Endothelial cell (in vitro differentiated cells): Measurements from ENCODE around the gene EXOG. TPM values are rescaled to one million over a fixed set of nuclear protein-coding genes. Genes with fewer than 3 reads are reported as not detected.

Experiments used
- DNase-seq: peaks from one replicate; pipeline ENCODE4 v3.0.0; 2021; ENCODE audit warnings: low spot score
- H3K27ac Mint-ChIP-seq: one replicate; pipeline ENCODE4 v1.8.0; 2021; ENCODE audit warnings: mixed read lengths, inconsistent platforms; ENCODE audit not compliant: unreplicated experiment
- H3K27me3 Mint-ChIP-seq: one replicate; pipeline ENCODE4 v1.8.0; 2021; ENCODE audit warnings: mild to moderate bottlenecking, moderate library complexity, mixed read lengths, inconsistent platforms; ENCODE audit not compliant: unreplicated experiment
- H3K36me3 Mint-ChIP-seq: one replicate; pipeline ENCODE4 v1.8.0; 2021; ENCODE audit warnings: mild to moderate bottlenecking, low read depth, mixed read lengths, inconsistent platforms; ENCODE audit not compliant: unreplicated experiment
- H3K4me1 Mint-ChIP-seq: one replicate; pipeline ENCODE4 v1.8.0; 2021; ENCODE audit warnings: mild to moderate bottlenecking, mixed read lengths, inconsistent platforms; ENCODE audit not compliant: unreplicated experiment
- H3K4me3 Mint-ChIP-seq: one replicate; pipeline ENCODE4 v1.8.0; 2021; ENCODE audit warnings: mild to moderate bottlenecking, mixed read lengths, inconsistent platforms; ENCODE audit not compliant: unreplicated experiment
- H3K9me3 Mint-ChIP-seq: one replicate; pipeline ENCODE4 v1.8.0; 2021; ENCODE audit warnings: mixed read lengths, inconsistent platforms; ENCODE audit not compliant: unreplicated experiment
- CTCF ChIP-seq: fragments of 200-600 bp; sonication (generic); IDR thresholded peaks from one replicate; pipeline ENCODE4 v1.5.0; 2021; ENCODE audit warnings: antibody characterized with exemption; ENCODE audit not compliant: unreplicated experiment
- total RNA-seq: library from RNA; stranded (reverse); fragmentation: NEBNext Ultra II Directional; extraction: Animal tissue kit (Norgen Biotek cat#: 25700); gene quantifications from one replicate; pipeline ENCODE4 v1.2.1, GENCODE V29; 2021; ENCODE audit not compliant: unreplicated experiment

Gene EXOG
- total RNA-seq, 1 donor from 2014 or later, result 18.3 TPM

GRCh38 chr3:38490281-38491030 lies 5.7 kb upstream of the EXOG start:
- Mint-ChIP-seq H3K4me1 (no peaks in the 10 kb centered on the region), H3K27ac (no peak overlapping the region), H3K9me3 (no peaks in the 10 kb centered on the region), H3K4me3 (no peak overlapping the region), H3K27me3 (peaks cover 2% of the 10 kb centered on the region), H3K36me3 (no peaks in the 10 kb centered on the region)
- no peak for TF ChIP-seq CTCF
- DNase-seq, result no peak

- Mint-ChIP-seq H3K9me3 (no peaks in the 10 kb centered on the region), H3K4me3 (no peak overlapping the region), H3K36me3 (no peaks in the 10 kb centered on the region), H3K4me1 (no peaks in the 10 kb centered on the region), H3K27ac (no peak overlapping the region), H3K27me3 (peaks cover 2% of the 10 kb centered on the region)
- no peak for DNase-seq
- TF ChIP-seq CTCF, result no peak
These were observed 4.9 kb upstream of the EXOG start for GRCh38 chr3:38491215-38491614.

DNA sequence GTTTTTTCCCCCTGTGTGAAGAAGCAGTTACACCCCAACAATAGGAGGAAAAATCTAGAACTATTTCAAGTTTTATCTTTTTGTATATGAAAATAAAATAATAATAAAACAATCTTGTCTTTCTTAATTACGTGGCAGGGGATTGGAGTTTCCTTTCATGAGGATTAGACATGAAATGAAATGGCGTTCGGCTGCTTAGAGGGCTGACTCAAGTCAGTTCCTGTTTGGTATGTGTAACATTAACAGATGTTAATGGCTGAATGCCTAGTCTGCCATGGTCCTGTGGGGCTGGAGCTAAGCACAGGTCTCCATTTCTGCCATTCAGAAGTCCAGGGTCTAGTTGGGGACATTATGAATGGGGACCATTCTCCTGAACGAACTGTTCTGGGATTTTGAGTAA lies 3.1 kb upstream of the EXOG start:
- Mint-ChIP-seq H3K9me3 (no peaks in the 10 kb centered on the region), H3K27ac (no peak overlapping the region), H3K27me3 (peaks cover 2% of the 10 kb centered on the region), H3K36me3 (no peaks in the 10 kb centered on the region), H3K4me3 (no peak overlapping the region), H3K4me1 (peaks cover 3% of the 10 kb centered on the region)
- no peak for TF ChIP-seq CTCF
- DNase-seq, result no peak

DNA sequence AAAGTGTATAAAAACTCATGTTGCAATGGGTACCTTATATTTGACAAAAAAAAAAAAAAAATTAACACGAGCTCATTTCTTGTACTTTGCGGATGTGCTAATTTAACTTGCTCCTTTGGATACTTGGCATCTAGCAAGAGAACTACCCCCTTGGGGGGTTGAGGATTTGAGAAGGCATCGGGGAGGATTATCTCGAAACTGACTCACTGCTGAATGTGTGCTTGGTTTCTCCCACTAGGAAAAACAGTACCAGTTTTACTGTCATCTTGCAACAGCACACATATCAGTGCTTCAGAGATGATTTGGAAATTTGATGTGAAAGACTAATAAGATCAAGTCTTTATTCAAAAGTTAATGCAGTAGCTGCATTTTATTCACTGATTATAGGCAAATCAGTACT lies 891 bp downstream of the EXOG start:
- Mint-ChIP-seq H3K36me3 (peaks cover 3% of the 10 kb centered on the region), H3K27ac (no peak overlapping the region), H3K27me3 (peaks cover 2% of the 10 kb centered on the region), H3K4me1 (peaks cover 3% of the 10 kb centered on the region), H3K4me3 (peak overlapping the region; percentile 95), H3K9me3 (no peaks in the 10 kb centered on the region)
- no peak for DNase-seq
- TF ChIP-seq CTCF, result no peak

- peaks cover 2% of the 10 kb centered on the region for H3K27me3 Mint-ChIP-seq
- DNase-seq, result no peak
- H3K27ac Mint-ChIP-seq, result no peak overlapping the region
- no peak overlapping the region for H3K4me3 Mint-ChIP-seq
- peaks cover 3% of the 10 kb centered on the region for H3K36me3 Mint-ChIP-seq
- peaks cover 3% of the 10 kb centered on the region for H3K4me1 Mint-ChIP-seq
- no peaks in the 10 kb centered on the region for H3K9me3 Mint-ChIP-seq
- no peak for TF ChIP-seq CTCF
These were observed 4.7 kb downstream of the EXOG start for GRCh38 chr3:38500688-38501417.
